WTC11 (cell line): ENCODE results near the gene GALNT9. TPM values are rescaled to one million over a fixed set of nuclear protein-coding genes. Genes with fewer than 3 reads are reported as not detected.

Source experiments
- ATAC-seq: fragments of 200-7000 bp; cut with Tn5 transposase; 2 replicates; pipeline ENCODE4 v1.10.0; 2021; ENCODE audit warnings: mild to moderate bottlenecking, moderate library complexity
- CTCF ChIA-PET: fragments of 300-600 bp; sonication (Branson Sonifier 250); formaldehyde crosslinking; loops from one replicate; lab custom pipeline; 2021; ENCODE audit warnings: antibody characterized with exemption; lab: Charles Lee
- POLR2A ChIA-PET: fragments of 350-600 bp; sonication (Branson Sonifier 250); formaldehyde crosslinking; loops from one replicate; lab custom pipeline; 2021; ENCODE audit warnings: antibody characterized with exemption; lab: Charles Lee
- DNase-seq: peaks from one replicate; pipeline ENCODE4 v3.0.0; 2021; ENCODE audit warnings: low spot score
- H3K27ac Mint-ChIP-seq: 2 replicates; pipeline ENCODE4 v1.8.0; 2021; ENCODE audit warnings: mixed read lengths
- H3K27me3 Mint-ChIP-seq: 2 replicates; pipeline ENCODE4 v1.8.0; 2021; ENCODE audit warnings: low read depth, mild to moderate bottlenecking, moderate library complexity, mixed read lengths
- H3K36me3 Mint-ChIP-seq: 2 replicates; pipeline ENCODE4 v1.8.0; 2021; ENCODE audit warnings: mixed read lengths
- H3K4me1 Mint-ChIP-seq: 2 replicates; pipeline ENCODE4 v1.8.0; 2022; ENCODE audit warnings: mixed read lengths
- H3K4me3 Mint-ChIP-seq: 2 replicates; pipeline ENCODE4 v1.8.0; 2021; ENCODE audit warnings: mild to moderate bottlenecking, moderate library complexity, mixed read lengths
- H3K9me3 Mint-ChIP-seq: 2 replicates; pipeline ENCODE4 v1.8.0; 2021; ENCODE audit warnings: mixed read lengths
- ARID4B ChIP-seq: sonication (generic); formaldehyde crosslinking; IDR thresholded peaks from 2 replicates; pipeline ENCODE4 v1.8.0; 2023; ENCODE audit warnings: missing genetic modification reagents, mild to moderate bottlenecking, borderline replicate concordance
- ATF3 ChIP-seq: sonication (generic); formaldehyde crosslinking; conservative IDR thresholded peaks from 2 replicates; pipeline ENCODE4 v1.8.1; 2022; ENCODE audit warnings: mild to moderate bottlenecking, missing genetic modification reagents
- CREM ChIP-seq: sonication (generic); formaldehyde crosslinking; IDR thresholded peaks from 2 replicates; pipeline ENCODE4 v1.8.1; 2022; ENCODE audit warnings: mild to moderate bottlenecking, missing genetic modification reagents, moderate library complexity
- E2F1 ChIP-seq: sonication (generic); formaldehyde crosslinking; IDR thresholded peaks from 2 replicates; pipeline ENCODE4 v1.8.0; 2022; ENCODE audit warnings: mild to moderate bottlenecking, missing genetic modification reagents
- E2F4 ChIP-seq: sonication (generic); formaldehyde crosslinking; IDR thresholded peaks from 2 replicates; pipeline ENCODE4 v1.8.1; 2022; ENCODE audit warnings: low read depth, mild to moderate bottlenecking, moderate library complexity, missing genetic modification reagents, borderline replicate concordance
- GRHL2 ChIP-seq: fragments of 250-450 bp; sonication (Bioruptor Pico); IDR thresholded peaks from 2 replicates; pipeline ENCODE4 v1.8.0; 2022; ENCODE audit warnings: mild to moderate bottlenecking, moderate library complexity; ENCODE audit not compliant: insufficient replicate concordance, severe bottlenecking
- IRF2 ChIP-seq: sonication (generic); formaldehyde crosslinking; IDR thresholded peaks from 2 replicates; pipeline ENCODE4 v1.8.0; 2022; ENCODE audit warnings: low read depth, missing genetic modification reagents, borderline replicate concordance
- KAT7 ChIP-seq: sonication (generic); formaldehyde crosslinking; IDR thresholded peaks from 2 replicates; pipeline ENCODE4 v1.8.1; 2023; ENCODE audit warnings: missing genetic modification reagents, mild to moderate bottlenecking, borderline replicate concordance
- NFATC4 ChIP-seq: fragments of 250-450 bp; sonication (Bioruptor Pico); IDR thresholded peaks from 2 replicates; pipeline ENCODE4 v1.9.0; 2021; ENCODE audit warnings: mild to moderate bottlenecking
- NR1H2 ChIP-seq: sonication (generic); formaldehyde crosslinking; IDR thresholded peaks from 2 replicates; pipeline ENCODE4 v1.9.0; 2021; ENCODE audit warnings: mild to moderate bottlenecking, moderate library complexity, missing genetic modification reagents
- NR3C1 ChIP-seq: sonication (generic); formaldehyde crosslinking; conservative IDR thresholded peaks from 2 replicates; pipeline ENCODE4 v1.8.1; 2023; ENCODE audit warnings: low read depth, mild to moderate bottlenecking, missing genetic modification reagents
- OVOL2 ChIP-seq: fragments of 250-450 bp; sonication (Bioruptor Pico); IDR thresholded peaks from 2 replicates; pipeline ENCODE4 v1.9.0; 2021; ENCODE audit warnings: mild to moderate bottlenecking, borderline replicate concordance
- PREB ChIP-seq: sonication (generic); formaldehyde crosslinking; IDR thresholded peaks from 2 replicates; pipeline ENCODE4 v1.8.1; 2022; ENCODE audit warnings: mild to moderate bottlenecking, missing genetic modification reagents, moderate library complexity, borderline replicate concordance
- PRRX2 ChIP-seq: fragments of 250-450 bp; sonication (Bioruptor Pico); IDR thresholded peaks from 2 replicates; pipeline ENCODE4 v1.8.0; 2021; ENCODE audit warnings: mild to moderate bottlenecking
- SMAD4 ChIP-seq: sonication (generic); formaldehyde crosslinking; IDR thresholded peaks from 2 replicates; pipeline ENCODE4 v1.8.0; 2022; ENCODE audit warnings: mild to moderate bottlenecking, missing genetic modification reagents
- ZMAT4 ChIP-seq: fragments of 250-450 bp; sonication (Bioruptor Pico); IDR thresholded peaks from 2 replicates; pipeline ENCODE4 v1.9.0; 2021; ENCODE audit warnings: mild to moderate bottlenecking
- ZNF138 ChIP-seq: sonication (generic); formaldehyde crosslinking; conservative IDR thresholded peaks from 2 replicates; pipeline ENCODE4 v1.8.1; 2022; ENCODE audit warnings: mild to moderate bottlenecking, moderate library complexity, missing genetic modification reagents
- ZNF263 ChIP-seq: sonication (generic); formaldehyde crosslinking; IDR thresholded peaks from 2 replicates; pipeline ENCODE4 v1.8.1; 2022; ENCODE audit warnings: low read depth, mild to moderate bottlenecking, moderate library complexity, missing genetic modification reagents
- ZNF396 ChIP-seq: fragments of 250-450 bp; sonication (Bioruptor Pico); IDR thresholded peaks from 2 replicates; pipeline ENCODE4 v1.8.0; 2021; ENCODE audit warnings: mild to moderate bottlenecking, moderate library complexity, borderline replicate concordance
- ZNF423 ChIP-seq: fragments of 250-450 bp; sonication (Bioruptor Pico); IDR thresholded peaks from 2 replicates; pipeline ENCODE4 v2.1.2; 2022; ENCODE audit warnings: mild to moderate bottlenecking, moderate library complexity
- total RNA-seq: library from RNA; stranded (reverse); gene quantifications from 3 replicates; pipeline ENCODE4 v1.2.3, GENCODE V29; 2021

The GALNT9 gene
- total RNA-seq, 1 experiment from 2014 or later: 0.90 TPM

- CTCF ChIA-PET: interaction anchor here (1.0 to 4.3 kb wide), 9 partner anchors 8 to 133 kb away, joined by 3 to 51 read pairs (median 3); partner anchors contain the start of gene GALNT9
- ATAC-seq (no peak), DNase-seq (peak; percentile 18)
- POLR2A ChIA-PET: no interaction called here
- H3K27me3 Mint-ChIP-seq: peaks cover 20% of the 10 kb centered on the region
- H3K36me3 Mint-ChIP-seq: no peaks in the 10 kb centered on the region
- TF ChIP-seq E2F1 (CRISPR knock-in tag): no peak
- TF ChIP-seq E2F4 (CRISPR knock-in tag): no peak
- no peak for TF ChIP-seq NR1H2 (CRISPR knock-in tag)
- no peak for TF ChIP-seq ZNF263
- no peak for TF ChIP-seq ZNF396 (CRISPR knock-in tag)
- TF ChIP-seq SMAD4 (CRISPR knock-in tag): no peak
- no peak for TF ChIP-seq GRHL2 (CRISPR knock-in tag)
- TF ChIP-seq PRRX2: no peak
- H3K4me1 Mint-ChIP-seq: peaks cover 21% of the 10 kb centered on the region
- H3K4me3 Mint-ChIP-seq: 0 out of 2 replicates have a peak overlapping the region, but pooled peaks have one; percentile 3
- H3K9me3 Mint-ChIP-seq: no peaks in the 10 kb centered on the region
- H3K27ac Mint-ChIP-seq: no peak overlapping the region
Observed at GRCh38 chr12:132282031-132282949, 47.1 kb downstream of the GALNT9 start.

- ChIA-PET CTCF (interaction anchor here (1.3 kb wide), 1 partner anchor 133 kb away, joined by 4 read pairs; no protein-coding TSS in a partner anchor), POLR2A (no interaction called here)
- Mint-ChIP-seq H3K27me3 (peaks cover 10% of the 10 kb centered on the region), H3K4me3 (no peak overlapping the region), H3K36me3 (no peaks in the 10 kb centered on the region), H3K9me3 (no peaks in the 10 kb centered on the region), H3K4me1 (peaks cover 27% of the 10 kb centered on the region), H3K27ac (no peak overlapping the region)
- DNase-seq (peak; percentile 11), ATAC-seq (no peak)
- TF ChIP-seq IRF2 (CRISPR knock-in tag) (no peak), NR3C1 (CRISPR knock-in tag) (no peak), OVOL2 (CRISPR knock-in tag) (no peak), SMAD4 (CRISPR knock-in tag) (no peak), ATF3 (CRISPR knock-in tag) (no peak), ZNF138 (no peak), CREM (CRISPR knock-in tag) (no peak), KAT7 (CRISPR knock-in tag) (no peak), NFATC4 (CRISPR knock-in tag) (no peak), ARID4B (CRISPR knock-in tag) (no peak), ZMAT4 (CRISPR knock-in tag) (no peak), NR1H2 (CRISPR knock-in tag) (no peak), E2F1 (CRISPR knock-in tag) (no peak), ZNF423 (CRISPR knock-in tag) (no peak), PREB (CRISPR knock-in tag) (no peak)
Observed at GRCh38 chr12:132281038-132281437, 48.4 kb downstream of the GALNT9 start.
